ENCODE data around the gene TTR.

Gene TTR

DNA sequence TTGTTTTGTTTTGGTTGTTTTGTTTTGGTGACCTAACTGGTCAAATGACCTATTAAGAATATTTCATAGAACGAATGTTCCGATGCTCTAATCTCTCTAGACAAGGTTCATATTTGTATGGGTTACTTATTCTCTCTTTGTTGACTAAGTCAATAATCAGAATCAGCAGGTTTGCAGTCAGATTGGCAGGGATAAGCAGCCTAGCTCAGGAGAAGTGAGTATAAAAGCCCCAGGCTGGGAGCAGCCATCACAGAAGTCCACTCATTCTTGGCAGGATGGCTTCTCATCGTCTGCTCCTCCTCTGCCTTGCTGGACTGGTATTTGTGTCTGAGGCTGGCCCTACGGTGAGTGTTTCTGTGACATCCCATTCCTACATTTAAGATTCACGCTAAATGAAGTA is at the start of gene TTR:
Gene TTR (plus strand): TSS at position 250 of the 400 bp plus-strand sequence. CDS start 26 bp downstream, at position 276.
- DNase-seq: no peak

DNA sequence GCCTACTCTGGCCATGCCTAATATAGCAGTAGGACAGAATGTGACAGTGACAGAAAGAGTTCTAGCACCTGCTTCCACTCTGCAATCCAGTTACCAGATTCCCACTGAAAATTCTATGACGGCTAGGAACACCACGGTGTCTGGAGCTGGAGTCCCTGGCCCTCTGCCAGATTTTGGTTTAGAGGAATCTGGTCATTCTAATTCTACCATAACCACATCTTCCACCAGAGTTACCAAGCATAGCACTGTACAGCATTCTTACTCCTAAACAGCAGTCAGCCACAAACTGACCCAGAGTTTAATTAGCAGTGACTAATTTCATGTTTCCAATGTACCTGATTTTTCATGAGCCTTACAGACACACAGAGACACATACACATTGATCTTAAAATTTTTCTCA is 45.2 kb upstream of the TTR start:
- DNase-seq: no peak

- DNase-seq: no peak
These were observed 42.8 kb upstream of the TTR start for GRCh38 chr18:31548853-31549252.

DNA sequence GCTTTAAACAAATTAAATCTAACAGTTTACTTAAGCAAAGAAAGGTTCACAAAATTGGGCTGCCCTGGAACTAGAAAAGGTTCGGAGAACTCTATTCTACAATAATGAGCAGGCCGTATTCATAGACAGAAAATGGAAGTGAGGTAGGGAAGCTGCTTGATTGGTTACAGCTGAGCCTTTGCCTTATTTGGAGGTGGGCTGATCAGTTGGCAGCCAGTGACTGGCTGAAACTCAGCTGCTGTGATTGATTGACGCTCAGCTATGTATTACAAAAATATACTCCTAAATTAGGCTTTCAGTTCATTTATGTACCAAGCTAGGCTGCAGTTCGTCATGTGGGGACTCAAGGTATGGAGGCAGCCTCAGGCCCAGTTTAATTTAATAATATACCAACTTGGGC is 42.3 kb upstream of the TTR start:
- DNase-seq: no peak

GRCh38 chr18:31551883-31552282 is 39.8 kb upstream of the TTR start:
- no peak for DNase-seq

GRCh38 chr18:31553800-31554199 is 37.9 kb upstream of the TTR start:
- no peak for DNase-seq

- DNase-seq: no peak
These were observed 36.9 kb upstream of the TTR start for GRCh38 chr18:31554776-31555175.

DNA sequence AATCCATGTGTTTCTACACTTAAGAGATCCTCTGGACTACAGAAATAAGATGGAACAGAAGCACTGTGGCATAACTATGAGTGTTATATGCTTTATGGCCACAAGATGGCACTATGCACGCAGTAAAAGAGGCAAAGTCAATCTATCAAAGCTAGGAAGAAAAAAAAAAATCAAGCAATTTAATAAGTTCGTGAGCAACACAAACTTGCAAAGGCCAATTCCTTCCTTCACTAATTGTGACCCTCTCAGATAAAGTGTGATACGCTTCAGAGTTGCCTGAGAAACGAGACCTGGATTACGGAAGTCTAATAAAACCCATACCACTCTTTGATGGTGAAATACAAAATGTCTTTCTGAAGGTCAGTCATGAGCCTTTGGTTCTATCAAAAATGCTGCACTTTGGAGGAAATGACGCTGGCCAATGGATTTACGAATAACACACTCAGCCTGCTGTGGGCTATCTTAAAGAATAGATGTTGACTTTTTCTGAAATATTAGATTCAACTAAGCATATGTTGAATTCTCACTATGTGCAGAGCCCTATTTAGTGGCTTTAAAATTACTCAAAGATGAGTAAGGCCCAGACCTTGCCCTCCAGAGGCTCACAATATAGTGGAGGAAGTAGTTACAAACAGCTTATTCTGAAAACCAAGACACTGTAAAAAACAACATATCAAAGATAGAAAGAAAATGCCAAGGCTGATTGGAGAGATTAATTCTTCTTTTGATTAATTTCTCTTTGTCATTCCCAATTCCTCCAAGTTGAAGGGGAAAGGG is 35.5 kb upstream of the TTR start:
- peak in 21 of 56 donors; percentile 0 to 76 (median 5) for DNase-seq

DNA sequence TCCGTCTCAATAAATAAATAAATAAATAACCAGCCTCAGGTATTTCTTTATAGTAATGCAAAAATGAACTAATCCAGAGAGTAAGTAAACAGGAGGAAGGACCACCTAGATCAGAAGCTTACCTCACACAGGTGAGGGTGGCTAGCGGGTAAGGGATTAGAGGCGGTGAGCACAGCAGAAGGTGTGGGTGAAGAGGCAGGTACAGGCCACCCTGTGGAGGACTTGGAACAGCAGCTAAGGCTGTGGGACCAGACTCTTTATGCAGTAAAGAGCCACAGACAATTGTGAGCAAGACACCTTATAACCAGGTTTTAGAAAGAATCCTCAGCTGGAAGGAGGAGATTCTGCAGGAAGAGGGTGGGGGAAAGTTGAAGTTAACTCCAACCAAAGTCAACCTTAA is 34.2 kb upstream of the TTR start:
- DNase-seq: no peak

- no peak for DNase-seq
These were observed 33.1 kb upstream of the TTR start for GRCh38 chr18:31558567-31558966.

- DNase-seq: no peak
These were observed 29.0 kb upstream of the TTR start for GRCh38 chr18:31562726-31563125.

DNA sequence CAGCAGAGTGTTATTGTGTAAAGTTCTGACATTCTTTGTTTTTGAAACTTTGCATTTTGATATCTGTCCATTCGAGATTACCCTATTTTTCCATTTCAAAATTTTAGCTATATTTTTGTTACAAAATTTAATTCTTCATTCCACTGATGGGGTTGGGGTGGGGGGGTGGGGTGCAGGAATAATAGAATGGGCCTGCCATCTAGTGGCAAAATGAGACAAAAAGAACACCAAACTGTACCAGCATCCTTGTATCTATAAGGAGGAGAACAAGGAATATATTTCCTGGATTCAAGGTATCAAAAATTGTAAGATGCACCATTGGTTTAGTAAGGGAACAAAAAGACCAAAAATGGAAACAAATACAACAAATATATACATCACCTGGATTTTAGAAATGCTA is 27.9 kb upstream of the TTR start:
- no peak for DNase-seq

GRCh38 chr18:31565345-31565744 is 26.3 kb upstream of the TTR start:
- DNase-seq: no peak

DNA sequence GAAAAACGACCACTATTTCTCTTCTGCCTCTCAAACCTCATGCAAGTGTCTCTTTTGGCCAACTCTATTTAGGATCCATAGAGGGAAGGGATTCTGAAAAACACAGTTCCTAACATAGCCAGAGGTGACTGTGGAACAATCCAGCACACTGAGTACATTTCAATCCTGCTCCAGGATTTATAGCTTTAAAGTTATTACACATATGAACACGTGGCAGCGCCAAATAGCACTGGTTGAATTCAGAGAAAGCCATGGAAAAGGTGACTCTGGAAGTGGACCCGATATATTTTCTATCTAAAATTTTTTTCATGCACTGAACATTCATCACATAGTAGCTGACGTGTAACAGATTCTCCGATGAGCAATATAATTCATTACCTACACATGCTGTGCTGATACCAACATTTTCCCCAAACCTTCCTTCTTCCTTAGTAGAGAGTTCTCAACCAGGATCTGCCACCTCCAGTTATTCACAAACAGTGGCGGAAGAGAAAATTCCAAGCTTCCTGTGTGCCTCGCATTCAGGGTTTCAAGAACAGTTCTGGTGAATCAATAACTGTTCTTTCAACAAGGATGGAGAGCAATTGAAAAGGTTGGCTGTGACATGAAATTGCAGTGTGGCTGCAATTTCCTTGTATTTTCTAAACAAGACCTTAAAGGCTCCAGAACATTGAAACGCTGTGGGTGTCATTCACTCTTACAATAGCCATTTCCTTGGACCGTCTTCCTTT is 25.7 kb upstream of the TTR start:
- DNase-seq: no peak

GRCh38 chr18:31566576-31567306 is 24.9 kb upstream of the TTR start:
- no peak for DNase-seq

DNA sequence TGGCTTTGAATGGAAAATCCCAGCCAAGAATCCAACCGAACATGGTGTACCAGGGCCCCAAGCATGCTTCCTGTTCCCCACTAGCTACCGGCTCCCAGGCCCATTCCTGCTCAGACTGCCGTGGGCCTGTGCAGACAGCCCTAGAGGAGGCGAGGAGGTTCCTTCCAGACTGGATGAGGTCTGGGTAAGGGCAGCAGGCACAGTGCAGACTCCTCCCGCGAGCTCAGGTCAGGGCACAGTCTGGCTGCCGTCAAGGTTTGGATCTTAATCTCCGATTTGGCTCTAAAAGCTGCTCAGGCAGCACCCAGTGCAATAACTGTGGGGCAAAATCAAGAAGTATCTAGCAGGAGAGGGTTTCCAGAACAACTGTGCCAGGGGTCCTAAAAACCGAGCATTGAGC is 19.3 kb upstream of the TTR start:
- DNase-seq: no peak

DNA sequence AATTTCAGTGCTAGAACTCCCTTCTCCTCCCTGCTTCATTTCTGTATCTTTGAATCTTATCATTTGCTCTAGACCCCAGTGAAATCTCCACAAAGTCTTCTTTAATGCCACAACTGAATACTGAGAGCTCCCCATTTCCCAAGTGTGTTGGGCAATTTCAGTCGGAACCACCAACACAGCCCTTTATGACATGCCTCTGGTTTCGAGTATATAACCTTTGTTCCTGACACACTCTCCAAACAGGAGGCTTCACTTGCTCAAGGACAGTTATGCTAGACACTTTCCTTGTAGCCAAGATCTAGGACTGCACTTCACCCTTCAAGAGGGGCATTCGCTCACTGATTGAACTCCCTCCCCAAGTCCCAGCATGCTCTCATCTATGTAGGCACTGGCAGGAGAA is 18.6 kb upstream of the TTR start:
- no peak for DNase-seq

DNA sequence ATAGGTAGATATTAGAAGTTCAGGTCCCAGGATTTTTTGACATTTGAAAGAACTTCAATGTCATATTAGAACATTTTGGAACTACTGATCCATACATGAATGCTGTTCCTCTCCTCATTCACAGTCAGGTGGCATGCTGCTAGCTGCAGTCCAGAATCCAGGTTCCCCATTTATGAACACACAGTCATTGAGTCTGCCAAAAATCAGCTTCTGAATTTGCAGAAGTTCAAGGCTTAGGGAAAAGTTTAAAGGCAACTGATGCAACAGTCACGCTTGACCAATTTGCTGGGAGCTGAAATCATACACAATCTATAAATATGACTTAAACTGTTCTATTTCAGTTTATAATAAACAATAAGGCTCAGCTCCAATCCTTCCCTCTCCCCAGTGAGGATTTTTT is 17.3 kb upstream of the TTR start:
- DNase-seq: no peak

DNA sequence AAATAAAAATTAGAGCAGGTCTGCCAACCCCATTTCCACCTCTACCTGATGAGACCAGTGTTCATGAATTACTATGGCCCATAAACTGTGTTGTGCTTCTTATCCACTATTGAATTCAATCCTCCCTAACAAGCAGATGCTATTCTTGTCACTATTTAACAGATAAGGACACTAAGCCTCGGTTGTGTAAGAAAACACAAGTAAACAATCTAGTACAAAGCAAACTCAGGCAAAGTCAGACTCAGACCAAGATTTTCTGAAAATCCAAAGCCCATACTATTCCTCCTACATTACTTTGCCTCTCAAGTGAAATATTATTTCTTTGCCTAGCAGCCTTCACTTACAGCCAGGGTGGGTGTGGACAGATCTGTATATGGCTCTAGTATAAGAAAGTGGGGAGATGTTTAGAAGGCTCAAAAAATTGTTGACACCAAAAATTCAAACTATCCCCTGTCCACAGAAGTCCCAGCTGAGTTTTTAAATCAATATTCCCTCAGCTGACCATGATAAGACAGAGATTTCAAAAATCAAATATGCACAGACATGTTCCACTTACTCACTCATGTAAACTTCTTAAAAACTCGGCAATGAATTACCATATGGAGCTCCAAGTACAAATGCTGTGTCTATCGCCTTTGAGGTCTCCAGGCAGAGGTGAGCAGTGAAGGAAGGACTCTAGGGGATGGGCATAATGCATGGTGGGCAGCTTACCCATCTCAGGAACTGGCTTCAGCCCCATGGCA is 16.0 kb upstream of the TTR start:
- DNase-seq: no peak

DNA sequence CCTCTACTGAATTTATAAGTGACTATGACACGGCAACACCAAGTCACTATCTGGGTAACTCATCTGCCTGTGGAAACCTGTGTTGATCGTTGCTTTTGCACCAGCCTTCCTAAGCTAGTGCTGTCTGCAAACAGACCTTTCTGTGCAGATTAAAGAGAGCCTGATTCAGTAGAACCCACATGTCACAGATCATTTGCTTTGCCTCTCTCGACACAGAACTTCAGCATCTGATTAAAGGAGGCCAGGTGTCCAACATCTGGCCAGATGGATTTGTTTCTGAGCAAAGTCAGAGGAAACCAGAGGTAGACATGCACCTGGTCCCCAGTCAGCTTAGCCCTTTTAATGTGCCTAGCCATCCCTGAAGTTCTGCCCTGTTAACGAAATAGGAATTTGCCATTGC is 15.0 kb upstream of the TTR start:
- DNase-seq: no peak

GRCh38 chr18:31577195-31577594 is 14.5 kb upstream of the TTR start:
- DNase-seq: no peak

GRCh38 chr18:31578126-31578525 is 13.6 kb upstream of the TTR start:
- DNase-seq: no peak

Data from amygdala (tissue), 56 donors.